ENCODE measurements around the gene SFMBT2. TPM values are rescaled to one million over a fixed set of nuclear protein-coding genes. Genes with fewer than 3 reads are reported as not detected.

The SFMBT2 gene
- total and polyA plus RNA-seq, 2 of the 13 experiments (the other 11 are each of a cell fraction or from before 2014, with no cell fraction given): 0.01 to 0.02 TPM

GRCh38 chr10:7296648-7297047 lies 114.2 kb downstream of the SFMBT2 start (continued):
- no peak for TF ChIP-seq ZNF276 (CRISPR knock-in tag; IDR thresholded peaks at IDR 0.05; ENCODE audit: low read depth)
- no peak for TF ChIP-seq ZNF83 (CRISPR knock-in tag; IDR thresholded peaks at IDR 0.05; ENCODE audit: borderline replicate concordance)

GRCh38 chr10:7296076-7296475 lies 114.8 kb downstream of the SFMBT2 start:
- H2AFZ ChIP-seq (ENCODE audit: low read length): no peak overlapping the region
- FAIRE-seq: no peak
- H4K20me1 ChIP-seq (ENCODE audit: insufficient read depth, low read length): no peaks in the 10 kb centered on the region
- ChIA-PET POLR2A (no interaction called here), CTCF (ENCODE audit: low intra/inter-chr PET ratio, low total read pairs) (no interaction called here)
- BruUV-seq (replicated peaks): no TSS peak
- in situ Hi-C loops (cut with HindIII; ENCODE audit: extremely low pct_ligation_motif_present, low pct_unique_long_range_greater_than_20kb) (no loop called here), intact Hi-C loops (cut with micrococcal nuclease; ENCODE audit: unreplicated experiment) (no loop called here)
- no peak overlapping the region for H3K9ac ChIP-seq (ENCODE audit: insufficient read depth, low read depth, low read length)
- no peaks in the 10 kb centered on the region for H3K36me3 ChIP-seq (replicated peaks in 1 of 2; ENCODE audit: control insufficient read depth in 1 of 2, insufficient read depth in 2 of 2, low read length in 2 of 2)
- H3K27me3 ChIP-seq (ENCODE audit: control insufficient read depth in 1 of 2, insufficient read depth in 2 of 2, low read length in 2 of 2): peaks cover 0 to 5% of the 10 kb centered on the region in 2 experiments; a peak in 1 of 5 replicates
- no peaks in the 10 kb centered on the region for H3K79me2 ChIP-seq (ENCODE audit: insufficient read depth, low read length)
- H3K4me3 ChIP-seq (replicated peaks in 1 of 3; ENCODE audit: insufficient read depth in 1 of 3, low read depth in 2 of 3, low read length in 3 of 3): no peak overlapping the region
- TF ChIP-seq U2AF2 (IDR thresholded peaks at IDR 0.05; ENCODE audit: low read depth, low read length) (no peak), PPARG (CRISPR knock-in tag; conservative IDR thresholded peaks at IDR 0.05) (no peak), SMAD3 (CRISPR knock-in tag; IDR thresholded peaks at IDR 0.05) (no peak), ASH2L (IDR thresholded peaks at IDR 0.05; ENCODE audit: insufficient read length, low read depth, low read length) (no peak), CSRNP2 (CRISPR knock-in tag; conservative IDR thresholded peaks at IDR 0.05; ENCODE audit: low read depth) (no peak), ZNF720 (CRISPR knock-in tag; IDR thresholded peaks at IDR 0.05) (no peak), REXO4 (CRISPR knock-in tag; IDR thresholded peaks at IDR 0.05; ENCODE audit: borderline replicate concordance) (no peak), AHR (CRISPR knock-in tag; IDR thresholded peaks at IDR 0.05) (no peak), FUBP1 (CRISPR knock-in tag; IDR thresholded peaks at IDR 0.05; ENCODE audit: borderline replicate concordance) (no peak), SNRNP70 (IDR thresholded peaks at IDR 0.05; ENCODE audit: low read depth, low read length) (no peak), MXD3 (CRISPR knock-in tag; IDR thresholded peaks at IDR 0.05) (no peak)
- H3K9me3 ChIP-seq (ENCODE audit: low read length): no peaks in the 10 kb centered on the region
- DNase-seq (ENCODE audit: low spot score): no peak
- no peaks in the 10 kb centered on the region for H3K4me1 ChIP-seq (ENCODE audit: insufficient read depth, low read length)
- no peak overlapping the region for H3K27ac ChIP-seq (ENCODE audit: extremely low read length, insufficient read depth, low read length)
- no peak for ATAC-seq
- no peak overlapping the region for H3K4me2 ChIP-seq (ENCODE audit: low read depth, low read length)

All from HepG2 (cell line).